DND-41 (cell line): ENCODE measurements around the gene NOXA1.

Experiments
- ATAC-seq: fragments of 200-7000 bp; cut with Tn5 transposase; 3 replicates; pipeline ENCODE4 v1.9.1; 2021; ENCODE audit warnings: low read depth; ENCODE audit not compliant: insufficient read depth
- DNase-seq: peaks from one replicate; pipeline ENCODE4 v3.0.0-alpha.2; 2020
- H2AFZ ChIP-seq: 2 replicates; pipeline ENCODE4 v1.6.0; 2012; ENCODE audit warnings: low read depth, low read length
- H3K27ac ChIP-seq: 2 replicates; pipeline ENCODE4 v1.5.1; 2012; ENCODE audit warnings: low read length, inconsistent platforms
- H3K27me3 ChIP-seq: fragments of 200-600 bp; sonication (generic); 2 replicates; pipeline ENCODE4 v1.6.0; 2012; ENCODE audit warnings: low read length, mild to moderate bottlenecking, inconsistent platforms; ENCODE audit not compliant: insufficient read depth, poor library complexity
- H3K36me3 ChIP-seq: 2 replicates; pipeline ENCODE4 v1.5.1; 2012; ENCODE audit warnings: low read length, inconsistent platforms; ENCODE audit not compliant: insufficient read depth
- H3K4me1 ChIP-seq: 2 replicates; pipeline ENCODE4 v1.5.1; 2012; ENCODE audit warnings: mild to moderate bottlenecking, low read length; ENCODE audit not compliant: insufficient read depth
- H3K4me2 ChIP-seq: 2 replicates; pipeline ENCODE4 v1.6.0; 2012; ENCODE audit warnings: mild to moderate bottlenecking, moderate library complexity, low read length, inconsistent platforms; ENCODE audit not compliant: insufficient read depth
- H3K4me3 ChIP-seq, 2 experiments: fragments of 200-600 bp in 1 of 2; shearing (Covaris generic) in 1 of 2; 2 replicates each; pipeline ENCODE4 v1.5.1; 2012 to 2016; ENCODE audit warnings: inconsistent platforms in 2 of 2, low read length in 2 of 2, mild to moderate bottlenecking in 2 of 2, low read depth in 1 of 2, moderate library complexity in 1 of 2
- H3K79me2 ChIP-seq: 2 replicates; pipeline ENCODE4 v1.6.0; 2012; ENCODE audit warnings: low read length, inconsistent platforms; ENCODE audit not compliant: insufficient read depth
- H3K9ac ChIP-seq: 2 replicates; pipeline ENCODE4 v1.6.0; 2012; ENCODE audit warnings: low read depth, mild to moderate bottlenecking, inconsistent platforms, low read length, moderate library complexity
- H3K9me3 ChIP-seq: 2 replicates; pipeline ENCODE4 v1.5.1; 2012; ENCODE audit warnings: low read length, moderate library complexity, mild to moderate bottlenecking, inconsistent platforms; ENCODE audit not compliant: insufficient read depth, severe bottlenecking
- H4K20me1 ChIP-seq: 2 replicates; pipeline ENCODE4 v1.6.0; 2012; ENCODE audit warnings: low read length; ENCODE audit not compliant: insufficient read depth
- CTCF ChIP-seq: IDR thresholded peaks from 2 replicates; pipeline ENCODE4 v1.5.1; 2012; ENCODE audit warnings: borderline replicate concordance, low read length, moderate library complexity, mild to moderate bottlenecking; ENCODE audit not compliant: poor library complexity, severe bottlenecking; ENCODE audit errors: extremely low read depth
- EZH2 ChIP-seq: IDR thresholded peaks from 3 replicates; pipeline ENCODE4 v1.6.1; 2012; ENCODE audit warnings: borderline replicate concordance, low read depth, mild to moderate bottlenecking, moderate library complexity, low read length, inconsistent platforms; ENCODE audit not compliant: severe bottlenecking

Gene NOXA1

GRCh38 chr9:137394866-137395665, 28.1 kb upstream of the NOXA1 start:
- DNase-seq (no peak), ATAC-seq (no peak)
- Histone ChIP-seq H3K4me3 (no peak overlapping the region), H2AFZ (no peak overlapping the region), H3K9me3 (no peaks in the 10 kb centered on the region), H3K9ac (no peak overlapping the region), H3K36me3 (no peaks in the 10 kb centered on the region), H3K4me2 (no peak overlapping the region), H3K4me1 (no peaks in the 10 kb centered on the region), H4K20me1 (no peaks in the 10 kb centered on the region), H3K27ac (no peak overlapping the region), H3K27me3 (no peaks in the 10 kb centered on the region), H3K79me2 (no peaks in the 10 kb centered on the region)
- TF ChIP-seq EZH2, result no peak
- TF ChIP-seq CTCF, result no peak

GRCh38 chr9:137395666-137396010, 27.6 kb upstream of the NOXA1 start:
- TF ChIP-seq CTCF, result no peak
- no peak for TF ChIP-seq EZH2
- Histone ChIP-seq H3K4me1 (no peaks in the 10 kb centered on the region), H3K27me3 (no peaks in the 10 kb centered on the region), H3K36me3 (no peaks in the 10 kb centered on the region), H2AFZ (no peak overlapping the region), H3K4me2 (no peak overlapping the region), H3K4me3 (no peak overlapping the region), H3K79me2 (no peaks in the 10 kb centered on the region), H4K20me1 (no peaks in the 10 kb centered on the region), H3K9ac (no peak overlapping the region), H3K27ac (no peak overlapping the region), H3K9me3 (no peaks in the 10 kb centered on the region)
- ATAC-seq, result no peak
- DNase-seq, result no peak

GRCh38 chr9:137396227-137396626, 27.0 kb upstream of the NOXA1 start:
- Histone ChIP-seq H3K9ac (no peak overlapping the region), H3K9me3 (no peaks in the 10 kb centered on the region), H3K79me2 (no peaks in the 10 kb centered on the region), H3K4me3 (no peak overlapping the region), H3K27me3 (no peaks in the 10 kb centered on the region), H3K4me2 (no peak overlapping the region), H3K27ac (no peak overlapping the region), H4K20me1 (no peaks in the 10 kb centered on the region), H2AFZ (no peak overlapping the region), H3K4me1 (no peaks in the 10 kb centered on the region), H3K36me3 (no peaks in the 10 kb centered on the region)
- ATAC-seq (no peak), DNase-seq (no peak)
- TF ChIP-seq CTCF, result no peak
